Neuronal stem cell (in vitro differentiated cells): ENCODE results near the gene AXIN2.

Experiments used
- DNase-seq: peaks from one replicate; pipeline ENCODE4 v3.0.0-alpha.2; 2013; ENCODE audit warnings: low spot score
- H2AFZ ChIP-seq: one replicate; pipeline ENCODE4 v1.6.1; 2013; ENCODE audit warnings: mild to moderate bottlenecking, low read length, inconsistent platforms
- H2AK5ac ChIP-seq: 2 replicates; pipeline ENCODE4 v1.6.1; 2013; ENCODE audit warnings: low read depth, mild to moderate bottlenecking, inconsistent platforms, low read length, moderate library complexity, mixed read lengths
- H2BK120ac ChIP-seq: 2 replicates; pipeline ENCODE4 v1.6.1; 2013; ENCODE audit warnings: low read depth, mild to moderate bottlenecking, inconsistent platforms, low read length, moderate library complexity, mixed read lengths
- H2BK12ac ChIP-seq: one replicate; pipeline ENCODE4 v1.6.1; 2013; ENCODE audit warnings: low read length, inconsistent platforms
- H2BK15ac ChIP-seq: 2 replicates; pipeline ENCODE4 v1.6.1; 2013; ENCODE audit warnings: mild to moderate bottlenecking, low read length, inconsistent platforms, mixed read lengths
- H2BK5ac ChIP-seq: one replicate; pipeline ENCODE4 v1.6.1; 2013; ENCODE audit warnings: inconsistent platforms, mild to moderate bottlenecking, low read length, moderate library complexity
- H3K14ac ChIP-seq: one replicate; pipeline ENCODE4 v1.6.1; 2013; ENCODE audit warnings: low read length, inconsistent platforms
- H3K18ac ChIP-seq: 2 replicates; pipeline ENCODE4 v1.6.1; 2013; ENCODE audit warnings: low read length, inconsistent platforms
- H3K23ac ChIP-seq: 2 replicates; pipeline ENCODE4 v1.6.1; 2013; ENCODE audit warnings: low read depth, mild to moderate bottlenecking, mixed read lengths, low read length, inconsistent platforms; ENCODE audit not compliant: poor library complexity
- H3K27ac ChIP-seq: replicated peaks from 3 replicates; pipeline ENCODE4 v1.5.1; 2013; ENCODE audit warnings: low read length, inconsistent platforms
- H3K27me3 ChIP-seq, 3 experiments: 2 replicates each; pipeline ENCODE4 v1.6.1; 2013; ENCODE audit warnings: low read length in 3 of 3, mild to moderate bottlenecking in 2 of 3, inconsistent platforms in 1 of 3, low read depth in 1 of 3, mixed read lengths in 1 of 3, moderate library complexity in 1 of 3; ENCODE audit not compliant: control insufficient read depth in 3 of 3, insufficient read depth in 3 of 3
- H3K36me3 ChIP-seq, 2 donors: replicated peaks in 1 of 2; 2 replicates each; pipeline ENCODE4 v1.6.1; 2013; ENCODE audit warnings: low read length in 2 of 2; ENCODE audit not compliant: control insufficient read depth in 2 of 2, insufficient read depth in 2 of 2
- H3K4ac ChIP-seq: 2 replicates; pipeline ENCODE4 v1.6.1; 2013; ENCODE audit warnings: inconsistent platforms, mild to moderate bottlenecking, low read length, moderate library complexity
- H3K4me1 ChIP-seq, 2 donors: 1 replicate in 1 of 2; 2 replicates in 1 of 2; pipeline ENCODE4 v1.6.1; 2013; ENCODE audit warnings: low read length in 2 of 2, low read depth in 1 of 2; ENCODE audit not compliant: control insufficient read depth in 2 of 2, insufficient read depth in 1 of 2
- H3K4me2 ChIP-seq: one replicate; pipeline ENCODE4 v1.6.1; 2013; ENCODE audit warnings: mild to moderate bottlenecking, low read length, inconsistent platforms; ENCODE audit not compliant: insufficient read depth, poor library complexity, severe bottlenecking
- H3K4me3 ChIP-seq, 2 donors: 2 replicates each; pipeline ENCODE4 v1.5.1; 2013; ENCODE audit warnings: low read length in 2 of 2, mild to moderate bottlenecking in 2 of 2, inconsistent platforms in 1 of 2, moderate library complexity in 1 of 2
- H3K79me1 ChIP-seq: one replicate; pipeline ENCODE4 v1.6.1; 2013; ENCODE audit warnings: low read depth, mild to moderate bottlenecking, inconsistent platforms, low read length, moderate library complexity
- H3K9ac ChIP-seq: one replicate; pipeline ENCODE4 v1.6.1; 2013; ENCODE audit warnings: mild to moderate bottlenecking, low read depth, low read length, inconsistent platforms; ENCODE audit not compliant: poor library complexity
- H3K9me3 ChIP-seq, 2 donors: replicated peaks in 1 of 2; 2 replicates each; pipeline versions ENCODE3 to v1.6.1; 2013; ENCODE audit warnings: low read length in 2 of 2, mild to moderate bottlenecking in 2 of 2, inconsistent platforms in 1 of 2, low read depth in 1 of 2, mixed read lengths in 1 of 2, moderate library complexity in 1 of 2; ENCODE audit not compliant: control insufficient read depth in 2 of 2, insufficient read depth in 1 of 2
- H4K8ac ChIP-seq: one replicate; pipeline ENCODE4 v1.6.1; 2013; ENCODE audit warnings: low read depth, mild to moderate bottlenecking, inconsistent platforms, low read length, moderate library complexity
- H4K91ac ChIP-seq: one replicate; pipeline ENCODE4 v1.6.1; 2013; ENCODE audit warnings: low read length, low read depth, mild to moderate bottlenecking, inconsistent platforms; ENCODE audit not compliant: poor library complexity
- WGBS, 2 donors: extraction: QIAGEN DNeasy Blood & Tissue Kit; methylation state at CpG; one replicate each; pipeline ENCODE4 v1.1.7; 2013; ENCODE audit warnings: missing lambda C conversion rate in 2 of 2, mixed read lengths in 1 of 2; ENCODE audit not compliant: insufficient read length in 2 of 2, insufficient replicate concordance in 1 of 2; ENCODE audit errors: extremely low coverage in 2 of 2; 5-methylcytosine and 5-hydroxymethylcytosine counted together

The AXIN2 gene

DNA sequence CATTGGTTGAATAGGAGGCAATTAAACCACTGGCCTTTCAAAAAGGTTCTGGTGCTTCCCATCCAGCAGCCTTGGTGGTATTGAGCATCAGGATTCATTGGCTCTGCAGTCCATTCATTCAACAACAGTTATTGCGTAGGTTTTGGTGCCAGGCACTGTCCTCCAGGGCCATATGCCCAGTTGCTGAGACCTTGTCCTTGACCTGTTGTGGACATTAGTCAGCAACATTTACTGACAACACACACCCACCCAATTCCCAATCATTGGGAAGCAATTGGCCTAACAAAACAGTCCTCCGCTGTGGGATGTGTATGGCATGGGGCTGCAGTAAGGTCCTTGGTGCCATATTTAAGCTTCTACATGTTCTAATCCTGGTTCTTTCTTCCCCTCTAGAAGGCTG is 82.2 kb downstream of the AXIN2 start:
- Histone ChIP-seq H2BK5ac (no peak overlapping the region), H2AK5ac (no peak overlapping the region), H3K4me3 (no peak overlapping the region), H2BK120ac (no peak overlapping the region), H3K36me3 (no peaks in the 10 kb centered on the region), H3K9ac (no peak overlapping the region), H3K23ac (no peak overlapping the region), H3K27me3 (no peaks in the 10 kb centered on the region), H4K91ac (no peak overlapping the region), H3K79me1 (no peaks in the 10 kb centered on the region), H3K4me1 (no peaks in the 10 kb centered on the region), H2AFZ (no peak overlapping the region), H3K14ac (no peak overlapping the region), H3K27ac (no peak overlapping the region), H3K4ac (no peak overlapping the region), H3K18ac (no peak overlapping the region), H4K8ac (no peak overlapping the region), H3K4me2 (no peak overlapping the region), H2BK12ac (no peak overlapping the region), H3K9me3 (peaks cover 3% of the 10 kb centered on the region in 2 donors), H2BK15ac (no peak overlapping the region)
- WGBS, 2 donors = no CpG with 5 or more reads among the region's 2 CpGs
- DNase-seq = no peak
